ENCODE data around the gene NR3C2.

DNA sequence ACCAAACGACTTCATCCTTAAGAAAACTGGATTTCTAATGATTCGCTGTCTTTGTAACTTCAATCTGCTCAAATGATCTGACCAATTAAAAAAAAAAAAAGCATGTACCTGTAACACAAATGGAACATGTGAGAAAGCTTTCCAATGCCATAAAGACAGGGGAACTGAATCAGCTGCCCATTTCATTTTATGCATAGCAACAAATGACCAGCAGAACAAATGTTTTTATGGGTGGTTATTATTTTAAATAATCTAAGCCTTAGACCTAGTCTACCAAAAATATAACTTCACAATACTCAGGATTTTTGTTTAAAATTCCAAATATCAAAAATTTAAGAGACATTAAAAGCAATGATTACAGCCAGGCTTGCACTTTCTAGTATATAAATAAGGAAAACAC, 145.7 kb downstream of the NR3C2 start:
- TF ChIP-seq, protein P1, sequence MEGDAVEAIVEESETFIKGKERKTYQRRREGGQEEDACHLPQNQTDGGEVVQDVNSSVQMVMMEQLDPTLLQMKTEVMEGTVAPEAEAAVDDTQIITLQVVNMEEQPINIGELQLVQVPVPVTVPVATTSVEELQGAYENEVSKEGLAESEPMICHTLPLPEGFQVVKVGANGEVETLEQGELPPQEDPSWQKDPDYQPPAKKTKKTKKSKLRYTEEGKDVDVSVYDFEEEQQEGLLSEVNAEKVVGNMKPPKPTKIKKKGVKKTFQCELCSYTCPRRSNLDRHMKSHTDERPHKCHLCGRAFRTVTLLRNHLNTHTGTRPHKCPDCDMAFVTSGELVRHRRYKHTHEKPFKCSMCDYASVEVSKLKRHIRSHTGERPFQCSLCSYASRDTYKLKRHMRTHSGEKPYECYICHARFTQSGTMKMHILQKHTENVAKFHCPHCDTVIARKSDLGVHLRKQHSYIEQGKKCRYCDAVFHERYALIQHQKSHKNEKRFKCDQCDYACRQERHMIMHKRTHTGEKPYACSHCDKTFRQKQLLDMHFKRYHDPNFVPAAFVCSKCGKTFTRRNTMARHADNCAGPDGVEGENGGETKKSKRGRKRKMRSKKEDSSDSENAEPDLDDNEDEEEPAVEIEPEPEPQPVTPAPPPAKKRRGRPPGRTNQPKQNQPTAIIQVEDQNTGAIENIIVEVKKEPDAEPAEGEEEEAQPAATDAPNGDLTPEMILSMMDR (conservative IDR thresholded peaks at IDR 0.05; ENCODE audit: low read depth, low read length): no peak
- no peak for TF ChIP-seq EZH2 (IDR thresholded peaks at IDR 0.05; ENCODE audit: borderline replicate concordance, low read depth, low read length, poor library complexity, severe bottlenecking)

All from A673 (cell line).